ENCODE results near the gene ADM5. TPM values are rescaled to one million over a fixed set of nuclear protein-coding genes. Genes with fewer than 3 reads are reported as not detected.
A peak's percentile ranks its signal among the peaks of the same experiment; 100 is the strongest.

Gene ADM5, protein sequence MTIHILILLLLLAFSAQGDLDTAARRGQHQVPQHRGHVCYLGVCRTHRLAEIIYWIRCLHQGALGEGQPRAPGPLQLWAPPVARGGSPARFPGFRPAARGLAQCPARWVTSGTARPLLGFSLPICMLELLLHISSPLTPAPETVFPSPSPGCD
- 1.7 TPM for total RNA-seq
- polyA plus RNA-seq: under 1 TPM in 2 of 4 donors, not detected in 2; 0.10 to 0.34 TPM

DNA sequence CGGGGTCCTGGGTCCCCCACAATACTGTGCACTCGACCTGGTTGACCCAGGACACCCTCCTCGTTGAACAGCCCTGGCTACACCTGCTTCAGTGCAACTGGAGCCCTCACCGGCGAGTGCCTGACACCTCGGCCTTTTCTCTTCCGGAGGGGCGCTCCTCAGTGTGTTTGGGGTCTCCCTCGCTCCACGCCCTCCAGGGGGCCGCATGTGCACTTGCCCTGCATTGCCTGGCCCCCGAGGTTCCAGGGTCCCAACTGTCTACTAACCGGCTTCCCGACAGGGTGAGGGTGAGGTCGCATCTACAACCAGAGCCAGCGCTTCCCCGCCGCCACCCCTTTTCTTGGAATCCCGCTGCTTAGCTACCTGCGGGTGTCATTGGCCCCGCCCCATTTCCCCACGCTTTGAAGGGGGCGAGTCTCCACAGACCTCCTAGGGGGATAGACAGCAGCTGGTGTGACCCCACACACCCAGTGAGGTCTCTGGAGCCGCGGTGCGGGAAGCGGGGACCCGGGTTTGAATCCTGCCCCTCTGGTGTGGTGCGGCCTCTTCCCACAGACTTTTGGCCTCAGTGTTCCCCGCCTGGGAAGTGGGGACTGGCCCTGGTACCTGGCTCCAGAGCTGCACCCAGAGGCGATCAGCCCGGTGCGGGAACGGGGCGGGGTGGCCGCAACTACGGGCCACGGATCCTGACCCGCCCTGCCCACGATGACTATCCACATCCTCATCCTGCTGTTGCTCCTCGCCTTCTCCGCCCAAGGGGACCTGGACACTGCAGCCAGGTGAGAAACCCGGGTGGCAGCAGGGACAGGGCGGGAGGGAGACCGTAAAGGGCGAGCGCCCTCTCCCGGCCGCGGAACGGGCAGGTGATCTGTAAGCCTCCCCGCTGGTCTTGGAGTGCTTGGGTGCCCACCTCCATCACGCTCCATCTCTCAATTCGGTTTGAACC lies at the start of gene ADM5:
ADM5 (plus strand) TSS at position 462 of the 946 bp plus-strand sequence; CDS start at position 706, 244 bp downstream.
- ATAC-seq (ENCODE audit: low read depth in 2 of 2) (peak in 1 of 2 donors; percentile 26), DNase-seq (no peak)
- H3K36me3 ChIP-seq (ENCODE audit: control insufficient read depth, insufficient read depth, low read length): peaks cover 15% of the 10 kb centered on the region
- Mint-ChIP-seq H3K27me3 (peaks cover 22% of the 10 kb centered on the region), H3K4me3 (peak within 1 kb of the TSS; percentile 71 to 98 (median 91)), H3K9me3 (no peaks in the 10 kb centered on the region), H3K36me3 (peaks cover 9% of the 10 kb centered on the region), H3K4me1 (peaks cover 6 to 26% (median 12%) of the 10 kb centered on the region in 4 donors), H3K27ac (peak within 1 kb of the TSS; percentile 49 to 86 (median 71))
- H3K27me3 ChIP-seq (ENCODE audit: control insufficient read depth, insufficient read depth, low read length): peaks cover 3% of the 10 kb centered on the region
- H3K4me3 ChIP-seq (ENCODE audit: low read depth, low read length): peak within 1 kb of the TSS; percentile 55
- no peak within 1 kb of the TSS for H3K27ac ChIP-seq (ENCODE audit: insufficient read depth, low read length, poor library complexity, severe bottlenecking)
- H3K4me1 ChIP-seq (ENCODE audit: control insufficient read depth, insufficient read depth, low read length, poor library complexity, severe bottlenecking): peaks cover 19% of the 10 kb centered on the region
- H3K9me3 ChIP-seq (ENCODE audit: control insufficient read depth in 2 of 2, low read length in 2 of 2): no peaks in the 10 kb centered on the region

DNA sequence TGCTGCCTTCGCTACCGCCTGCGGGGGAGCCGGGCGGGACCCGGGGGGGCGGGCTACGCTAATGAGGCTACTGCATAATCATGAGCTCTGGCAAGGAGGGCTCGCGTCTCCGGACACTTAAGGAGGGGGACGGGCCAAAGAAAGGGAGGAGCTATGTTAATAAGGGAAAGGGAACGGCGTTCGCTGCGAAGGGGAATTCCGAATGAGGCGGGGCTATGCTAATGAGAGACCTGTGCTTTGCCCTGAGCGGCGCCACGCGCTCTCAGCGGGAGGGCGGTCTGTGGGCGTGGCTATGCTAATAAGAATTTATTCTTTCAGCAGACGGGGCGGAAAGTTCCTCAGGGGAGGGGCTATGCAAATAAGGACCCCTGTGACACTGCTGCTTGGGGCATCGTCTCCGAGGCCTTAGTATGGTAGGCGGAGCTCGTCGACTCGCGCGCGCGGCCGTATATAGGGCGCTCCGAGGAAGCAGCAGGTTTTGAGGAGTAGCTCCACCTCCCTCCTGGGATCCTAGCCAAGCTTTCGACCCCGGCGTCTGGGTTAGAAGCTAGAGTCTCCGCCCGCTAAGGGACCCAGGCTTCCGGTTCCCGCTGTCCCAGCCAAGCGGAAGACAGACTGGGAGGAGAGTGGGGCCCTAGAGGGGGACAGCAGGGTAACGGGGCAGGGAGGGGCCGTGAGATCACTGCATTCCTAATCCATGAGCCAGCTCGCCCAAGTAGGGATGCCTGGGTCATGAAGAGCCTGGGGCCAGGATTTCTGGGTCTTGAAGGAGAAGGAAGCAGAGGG lies 49.1 kb upstream of the ADM5 start, which contains the start of gene RRAS:
RRAS (minus strand) TSS at position 31 of the 786 bp plus-strand sequence. CDS start 45 bp downstream, outside the sequence.
- H3K27me3 ChIP-seq (ENCODE audit: control insufficient read depth, insufficient read depth, low read length): no peaks in the 10 kb centered on the region
- ATAC-seq (ENCODE audit: low read depth in 2 of 2) (peak; percentile 68 to 72), DNase-seq (peak; percentile 100)
- peaks cover 8 to 70% (median 36%) of the 10 kb centered on the region in 4 donors for H3K4me1 Mint-ChIP-seq
- no peaks in the 10 kb centered on the region for H3K36me3 ChIP-seq (ENCODE audit: control insufficient read depth, insufficient read depth, low read length)
- H3K9me3 ChIP-seq (ENCODE audit: control insufficient read depth in 2 of 2, low read length in 2 of 2): no peaks in the 10 kb centered on the region
- H3K27ac Mint-ChIP-seq: peak within 1 kb of the TSS; percentile 97 to 98 (median 98)
- no peaks in the 10 kb centered on the region for H3K9me3 Mint-ChIP-seq
- peak within 1 kb of the TSS; percentile 93 for H3K27ac ChIP-seq (ENCODE audit: insufficient read depth, low read length, poor library complexity, severe bottlenecking)
- H3K27me3 Mint-ChIP-seq: peaks cover 4% of the 10 kb centered on the region
- H3K4me3 Mint-ChIP-seq: peak within 1 kb of the TSS; percentile 83 to 95 (median 93)
- H3K4me3 ChIP-seq (ENCODE audit: low read depth, low read length): peak within 1 kb of the TSS; percentile 80
- no peaks in the 10 kb centered on the region for H3K36me3 Mint-ChIP-seq
- peaks cover 55% of the 10 kb centered on the region for H3K4me1 ChIP-seq (ENCODE audit: control insufficient read depth, insufficient read depth, low read length, poor library complexity, severe bottlenecking)

DNA sequence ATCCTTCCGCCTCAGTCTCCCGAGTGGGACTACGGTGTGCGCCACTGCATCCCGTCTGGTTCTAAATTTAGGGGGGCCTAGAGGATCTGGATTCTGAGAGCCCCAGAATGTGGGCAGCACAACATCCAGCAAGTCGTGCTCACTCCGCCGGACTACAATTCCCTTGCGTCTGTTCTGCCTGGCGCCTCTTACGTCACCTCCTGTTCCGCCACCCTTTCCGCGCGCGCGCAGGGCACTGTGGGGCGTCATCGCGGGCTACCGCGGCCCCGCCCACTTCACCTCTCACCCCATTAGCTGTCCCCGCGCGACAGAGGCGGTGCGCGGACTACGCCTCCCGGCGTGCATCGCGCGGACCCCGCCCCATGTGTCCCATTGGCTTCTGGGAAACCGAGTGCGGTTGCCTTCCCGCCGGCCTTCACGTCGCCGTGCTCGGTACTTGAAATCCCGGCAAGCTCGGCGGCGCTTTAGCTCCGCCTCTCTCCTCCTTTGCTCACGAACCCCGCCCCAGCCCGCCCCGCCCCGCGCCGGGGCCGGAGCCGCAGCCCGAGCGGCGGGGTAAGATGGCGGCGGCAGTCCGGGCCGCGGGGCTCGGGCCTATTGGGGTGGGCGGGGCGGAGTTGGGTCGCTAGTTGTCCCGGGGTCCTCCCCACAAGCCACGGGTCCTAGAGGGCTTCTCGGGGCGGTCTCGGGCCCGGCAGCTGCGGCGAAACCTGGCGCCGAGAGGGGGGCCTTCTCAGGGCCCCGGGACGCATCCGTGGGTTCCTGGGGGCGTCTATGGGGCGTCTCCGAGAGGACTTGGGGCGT lies 47.5 kb upstream of the ADM5 start, which contains the start of gene SCAF1:
SCAF1 (plus strand) TSS at position 522 of the 804 bp plus-strand sequence. CDS start 2,818 bp downstream, outside the sequence.
- no peaks in the 10 kb centered on the region for H3K9me3 Mint-ChIP-seq
- H3K4me3 Mint-ChIP-seq: peak within 1 kb of the TSS; percentile 83 to 95 (median 93)
- peaks cover 8 to 72% (median 37%) of the 10 kb centered on the region in 4 donors for H3K4me1 Mint-ChIP-seq
- peaks cover 4% of the 10 kb centered on the region for H3K27me3 Mint-ChIP-seq
- peaks cover 9% of the 10 kb centered on the region for H3K36me3 ChIP-seq (ENCODE audit: control insufficient read depth, insufficient read depth, low read length)
- peak within 1 kb of the TSS; percentile 93 for H3K27ac ChIP-seq (ENCODE audit: insufficient read depth, low read length, poor library complexity, severe bottlenecking)
- H3K9me3 ChIP-seq (ENCODE audit: control insufficient read depth in 2 of 2, low read length in 2 of 2): no peaks in the 10 kb centered on the region
- DNase-seq (peak; percentile 98 to 100 (median 100)), ATAC-seq (ENCODE audit: low read depth in 2 of 2) (peak; percentile 72 to 73)
- H3K36me3 Mint-ChIP-seq: peaks cover 4% of the 10 kb centered on the region
- peak within 1 kb of the TSS; percentile 90 for H3K4me3 ChIP-seq (ENCODE audit: low read depth, low read length)
- peaks cover 55% of the 10 kb centered on the region for H3K4me1 ChIP-seq (ENCODE audit: control insufficient read depth, insufficient read depth, low read length, poor library complexity, severe bottlenecking)
- H3K27me3 ChIP-seq (ENCODE audit: control insufficient read depth, insufficient read depth, low read length): no peaks in the 10 kb centered on the region
- H3K27ac Mint-ChIP-seq: peak within 1 kb of the TSS; percentile 97 to 98 (median 98)

DNA sequence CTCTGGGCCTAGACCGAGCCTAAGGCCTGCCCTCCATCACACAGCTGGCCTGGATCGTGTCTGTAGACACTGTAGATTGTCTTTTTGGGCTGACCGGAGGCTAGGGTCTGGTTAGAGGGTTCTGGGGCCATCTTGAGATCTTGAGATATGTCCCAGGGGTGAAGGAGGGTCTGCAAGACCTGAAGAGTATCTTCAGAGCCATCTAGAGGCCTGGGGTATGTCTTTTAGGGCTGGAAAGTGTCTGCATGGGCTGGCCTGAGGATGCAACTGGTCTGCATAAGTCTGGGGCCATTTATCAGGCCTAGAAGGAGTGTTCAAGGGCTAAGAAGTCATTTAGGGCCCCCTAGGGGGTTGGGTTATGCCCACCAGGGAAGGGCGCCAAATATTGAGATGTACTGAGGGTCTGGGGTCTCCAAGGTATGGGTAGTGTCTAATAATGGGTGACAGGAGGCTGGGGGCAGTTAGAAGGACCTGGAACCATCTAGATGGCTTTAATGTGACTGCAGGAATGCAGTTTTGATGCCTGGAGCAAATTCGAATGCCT lies 46.8 kb upstream of the ADM5 start:
- H3K27ac ChIP-seq (ENCODE audit: insufficient read depth, low read length, poor library complexity, severe bottlenecking): peak overlapping the region; percentile 93

DNA sequence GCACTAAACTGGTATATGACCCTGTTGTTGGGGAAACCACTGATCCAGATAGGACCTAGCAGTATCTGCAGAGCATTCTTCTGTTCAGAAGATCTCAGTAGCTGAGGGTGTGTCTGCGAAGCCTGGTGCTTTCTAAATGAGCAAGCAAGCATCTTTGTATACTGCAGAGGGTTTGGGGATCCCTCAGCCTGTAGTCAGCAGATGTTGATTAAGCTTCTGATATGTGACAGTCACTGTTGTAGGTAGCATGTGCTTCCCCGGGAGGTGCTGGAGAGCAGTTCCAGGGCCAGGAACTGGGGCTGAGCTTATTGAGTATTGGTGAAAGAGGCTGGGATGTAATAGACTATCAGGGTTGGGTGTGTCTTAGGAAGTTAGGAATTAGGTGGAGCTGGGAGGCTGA lies 45.9 kb upstream of the ADM5 start:
- Mint-ChIP-seq H3K27me3 (peaks cover 4% of the 10 kb centered on the region), H3K27ac (peak overlapping the region; percentile 65 to 98 (median 97)), H3K4me3 (peak overlapping the region; percentile 43 to 94 (median 88)), H3K4me1 (peaks cover 8 to 67% (median 33%) of the 10 kb centered on the region in 4 donors), H3K9me3 (no peaks in the 10 kb centered on the region), H3K36me3 (peaks cover 9% of the 10 kb centered on the region)
- peak overlapping the region; percentile 90 for H3K4me3 ChIP-seq (ENCODE audit: low read depth, low read length)
- peaks cover 20% of the 10 kb centered on the region for H3K36me3 ChIP-seq (ENCODE audit: control insufficient read depth, insufficient read depth, low read length)
- DNase-seq (peak in 1 of 3 donors; percentile 55), ATAC-seq (ENCODE audit: low read depth in 2 of 2) (no peak)
- H3K27me3 ChIP-seq (ENCODE audit: control insufficient read depth, insufficient read depth, low read length): no peaks in the 10 kb centered on the region
- peaks cover 45% of the 10 kb centered on the region for H3K4me1 ChIP-seq (ENCODE audit: control insufficient read depth, insufficient read depth, low read length, poor library complexity, severe bottlenecking)
- peak overlapping the region; percentile 93 for H3K27ac ChIP-seq (ENCODE audit: insufficient read depth, low read length, poor library complexity, severe bottlenecking)
- no peaks in the 10 kb centered on the region for H3K9me3 ChIP-seq (ENCODE audit: control insufficient read depth in 2 of 2, low read length in 2 of 2)

More for the DNA sequence above, 46.8 kb upstream of the ADM5 start:
- DNase-seq (no peak), ATAC-seq (ENCODE audit: low read depth in 2 of 2) (no peak)
- peaks cover 15% of the 10 kb centered on the region for H3K36me3 ChIP-seq (ENCODE audit: control insufficient read depth, insufficient read depth, low read length)
- Mint-ChIP-seq H3K9me3 (no peaks in the 10 kb centered on the region), H3K36me3 (peaks cover 9% of the 10 kb centered on the region), H3K27me3 (peaks cover 4% of the 10 kb centered on the region), H3K27ac (peak overlapping the region; percentile 97 to 98 (median 97)), H3K4me1 (peaks cover 8 to 74% (median 37%) of the 10 kb centered on the region in 4 donors), H3K4me3 (peak overlapping the region; percentile 83 to 95 (median 93))
- H3K9me3 ChIP-seq (ENCODE audit: control insufficient read depth in 2 of 2, low read length in 2 of 2): no peaks in the 10 kb centered on the region
- H3K4me1 ChIP-seq (ENCODE audit: control insufficient read depth, insufficient read depth, low read length, poor library complexity, severe bottlenecking): peaks cover 54% of the 10 kb centered on the region
- H3K27me3 ChIP-seq (ENCODE audit: control insufficient read depth, insufficient read depth, low read length): no peaks in the 10 kb centered on the region
- peak overlapping the region; percentile 90 for H3K4me3 ChIP-seq (ENCODE audit: low read depth, low read length)

DNA sequence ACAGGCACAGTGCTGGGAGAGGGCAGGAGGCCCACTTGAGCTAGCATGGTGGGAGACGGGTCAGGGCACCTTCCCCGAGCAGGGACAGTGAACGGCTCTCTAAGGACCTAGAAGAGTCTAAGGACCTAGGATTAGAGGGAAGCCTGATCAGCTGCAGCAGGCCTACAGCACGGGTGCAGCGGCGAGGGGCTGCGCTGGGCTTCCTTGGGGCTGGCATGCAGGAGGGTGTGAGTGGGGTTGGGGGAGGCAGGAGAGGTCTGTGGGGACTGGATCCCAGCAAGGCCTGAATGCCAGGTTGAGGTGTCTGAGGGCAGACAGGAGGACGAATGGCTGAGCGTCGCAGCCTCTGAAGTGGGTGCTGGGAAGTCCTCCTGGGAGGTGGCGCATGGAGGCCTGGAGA lies 43.8 kb upstream of the ADM5 start:
- no peak for DNase-seq
- peak overlapping the region in 2 of 4 donors; percentile 3 to 43 for H3K4me3 Mint-ChIP-seq
- H3K27ac ChIP-seq (ENCODE audit: insufficient read depth, low read length, poor library complexity, severe bottlenecking): no peak overlapping the region
- no peaks in the 10 kb centered on the region for H3K9me3 Mint-ChIP-seq
- peaks cover 34% of the 10 kb centered on the region for H3K4me1 ChIP-seq (ENCODE audit: control insufficient read depth, insufficient read depth, low read length, poor library complexity, severe bottlenecking)
- peaks cover 8 to 53% (median 31%) of the 10 kb centered on the region in 4 donors for H3K4me1 Mint-ChIP-seq
- no peaks in the 10 kb centered on the region for H3K27me3 ChIP-seq (ENCODE audit: control insufficient read depth, insufficient read depth, low read length)
- peak overlapping the region in 1 of 3 donors; percentile 51 for H3K27ac Mint-ChIP-seq
- no peaks in the 10 kb centered on the region for H3K9me3 ChIP-seq (ENCODE audit: control insufficient read depth in 2 of 2, low read length in 2 of 2)
- H3K36me3 ChIP-seq (ENCODE audit: control insufficient read depth, insufficient read depth, low read length): peaks cover 33% of the 10 kb centered on the region
- no peak for ATAC-seq (ENCODE audit: low read depth in 2 of 2)
- H3K36me3 Mint-ChIP-seq: peaks cover 16% of the 10 kb centered on the region
- peaks cover 4% of the 10 kb centered on the region for H3K27me3 Mint-ChIP-seq
- no peak overlapping the region for H3K4me3 ChIP-seq (ENCODE audit: low read depth, low read length)
